Measurements from ENCODE around the gene C2orf74.

C2orf74 gene

DNA sequence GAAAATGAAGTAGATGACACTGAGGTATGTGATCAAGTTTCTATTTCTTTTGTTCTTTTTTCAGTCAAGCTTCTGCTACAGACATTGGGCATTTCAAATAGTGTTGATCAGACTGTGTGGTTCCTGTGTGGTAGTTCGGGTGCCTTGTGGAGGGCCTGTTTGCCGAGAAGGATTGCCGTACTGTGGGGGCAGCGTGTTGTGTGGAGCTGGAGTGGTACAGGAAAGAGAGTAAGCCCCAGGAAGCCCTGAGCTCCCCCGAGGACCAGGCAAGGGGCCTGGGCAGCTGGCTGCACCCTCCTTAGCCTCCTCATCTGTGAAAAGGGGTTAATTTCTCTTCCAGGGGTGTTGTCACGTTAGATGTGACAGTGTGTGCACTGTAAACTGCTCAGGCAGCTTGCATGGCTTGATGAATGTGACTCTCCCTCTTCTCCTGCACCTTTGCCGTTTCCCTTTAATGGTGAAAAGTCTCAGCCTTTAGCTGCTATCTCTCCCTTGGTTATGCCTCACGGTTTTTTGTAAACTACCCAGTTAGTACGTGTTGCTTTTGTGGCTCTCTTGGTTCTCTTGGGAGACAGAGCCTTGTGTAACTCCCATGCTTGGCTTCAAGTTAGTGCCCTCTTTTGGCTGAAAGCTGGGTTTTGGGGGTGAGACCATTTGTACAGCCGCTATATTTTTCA, 19.5 kb downstream of the C2orf74 start:
- TF ChIP-seq GATA2 (IDR thresholded peaks at IDR 0.05; ENCODE audit: low read depth, low read length), result no peak
- no peak for TF ChIP-seq GATA3 (IDR thresholded peaks at IDR 0.05; ENCODE audit: low read depth, low read length)

DNA sequence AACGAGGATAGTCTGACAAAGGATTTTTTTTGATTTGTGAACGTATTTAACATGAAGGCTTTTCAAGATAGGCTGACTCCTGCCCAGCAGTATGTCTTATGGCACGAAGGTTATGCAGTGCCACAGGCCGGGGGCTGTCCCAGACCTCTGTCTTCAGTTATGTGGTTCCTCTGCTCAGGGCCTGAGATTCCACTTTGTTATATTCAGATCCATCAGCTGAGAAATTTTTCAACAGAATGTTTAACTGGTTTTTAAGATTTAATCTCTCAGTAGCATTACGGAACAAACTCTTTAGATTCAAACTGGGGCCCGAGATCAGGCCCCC, 20.0 kb downstream of the C2orf74 start:
- TF ChIP-seq GATA2 (IDR thresholded peaks at IDR 0.05; ENCODE audit: low read depth, low read length) (no peak), GATA3 (IDR thresholded peaks at IDR 0.05; ENCODE audit: low read depth, low read length) (no peak)

GRCh38 chr2:61183795-61184194, 21.8 kb downstream of the C2orf74 start:
- TF ChIP-seq GATA2 (IDR thresholded peaks at IDR 0.05; ENCODE audit: low read depth, low read length), result no peak
- no peak for TF ChIP-seq GATA3 (IDR thresholded peaks at IDR 0.05; ENCODE audit: low read depth, low read length)

- TF ChIP-seq GATA2 (IDR thresholded peaks at IDR 0.05; ENCODE audit: low read depth, low read length), result no peak
- TF ChIP-seq GATA3 (IDR thresholded peaks at IDR 0.05; ENCODE audit: low read depth, low read length), result no peak
Measured at GRCh38 chr2:61184263-61184662, 22.3 kb downstream of the C2orf74 start.

DNA sequence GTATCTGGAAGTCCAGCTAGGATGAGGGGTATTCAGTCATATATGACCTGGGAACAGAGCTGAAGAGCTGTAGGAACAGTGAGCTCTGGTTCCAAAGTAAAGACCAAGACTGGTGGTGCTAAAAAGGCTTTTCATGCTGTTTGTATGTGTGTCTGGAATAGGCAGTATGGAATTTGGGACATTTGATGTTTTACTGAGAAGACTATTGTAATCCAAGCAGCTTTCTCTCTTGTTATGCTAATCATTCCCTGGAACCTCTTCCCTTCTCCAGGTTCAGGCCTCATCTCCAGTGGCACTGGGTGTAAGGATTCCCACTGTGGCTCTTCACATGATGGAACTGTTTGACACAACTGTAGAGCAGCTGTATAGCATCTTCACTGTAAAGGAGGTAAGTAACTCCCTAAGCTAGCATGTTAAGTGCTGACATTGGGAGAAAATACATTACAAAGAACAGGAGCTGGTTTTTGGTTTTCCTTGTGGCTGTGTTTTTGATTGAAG, 23.3 kb downstream of the C2orf74 start:
- TF ChIP-seq GATA3 (IDR thresholded peaks at IDR 0.05; ENCODE audit: low read depth, low read length) (no peak), GATA2 (IDR thresholded peaks at IDR 0.05; ENCODE audit: low read depth, low read length) (no peak)

- no peak for TF ChIP-seq GATA3 (IDR thresholded peaks at IDR 0.05; ENCODE audit: low read depth, low read length)
- TF ChIP-seq GATA2 (IDR thresholded peaks at IDR 0.05; ENCODE audit: low read depth, low read length), result no peak
Measured at GRCh38 chr2:61187085-61187484, 25.1 kb downstream of the C2orf74 start.

DNA sequence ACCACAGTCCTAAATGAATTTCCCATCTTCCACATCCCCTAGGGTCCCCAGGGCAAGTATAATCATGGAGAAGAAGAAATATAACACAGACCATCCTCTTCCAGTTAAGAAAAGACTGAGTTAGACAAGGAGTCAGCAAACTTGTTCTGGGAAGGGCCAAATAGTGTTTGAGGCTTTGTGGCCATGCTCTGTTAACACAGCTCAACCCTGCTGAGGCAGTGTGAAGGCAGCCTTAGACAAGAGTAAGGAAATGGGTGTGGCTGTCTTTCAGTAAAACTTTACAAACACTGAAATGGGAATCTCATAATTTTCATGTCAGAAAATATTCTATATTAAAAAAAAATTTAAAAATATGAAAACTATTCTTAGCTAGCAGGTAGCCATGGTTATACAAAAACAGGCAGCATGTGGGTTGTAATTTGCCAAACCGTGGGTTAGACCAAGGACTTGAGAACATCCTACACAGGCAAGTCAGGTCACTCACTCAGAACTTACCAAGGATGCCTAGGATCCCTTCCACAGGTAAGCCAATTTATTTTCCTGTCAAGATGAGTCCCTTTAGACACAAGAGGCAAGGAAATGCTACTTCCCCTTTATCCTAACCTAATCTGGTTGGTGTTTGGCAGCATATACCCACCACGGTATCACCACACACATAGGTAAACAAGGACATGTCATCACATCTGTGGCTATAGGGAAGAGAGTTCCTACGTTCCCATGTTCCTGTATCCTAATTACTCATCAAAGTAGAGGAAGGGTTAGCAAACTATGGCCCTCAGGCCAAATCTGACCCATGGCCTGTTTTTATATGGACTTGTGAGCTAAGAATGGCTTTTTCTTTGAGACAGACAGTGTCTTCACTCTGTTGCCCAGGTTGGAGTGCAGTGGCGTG, 31.9 kb downstream of the C2orf74 start:
- no peak for TF ChIP-seq GATA3 (IDR thresholded peaks at IDR 0.05; ENCODE audit: low read depth, low read length)
- TF ChIP-seq GATA2 (IDR thresholded peaks at IDR 0.05; ENCODE audit: low read depth, low read length), result no peak

- TF ChIP-seq GATA2 (IDR thresholded peaks at IDR 0.05; ENCODE audit: low read depth, low read length), result no peak
- no peak for TF ChIP-seq GATA3 (IDR thresholded peaks at IDR 0.05; ENCODE audit: low read depth, low read length)
Measured at GRCh38 chr2:61196671-61197070, 34.7 kb downstream of the C2orf74 start.

DNA sequence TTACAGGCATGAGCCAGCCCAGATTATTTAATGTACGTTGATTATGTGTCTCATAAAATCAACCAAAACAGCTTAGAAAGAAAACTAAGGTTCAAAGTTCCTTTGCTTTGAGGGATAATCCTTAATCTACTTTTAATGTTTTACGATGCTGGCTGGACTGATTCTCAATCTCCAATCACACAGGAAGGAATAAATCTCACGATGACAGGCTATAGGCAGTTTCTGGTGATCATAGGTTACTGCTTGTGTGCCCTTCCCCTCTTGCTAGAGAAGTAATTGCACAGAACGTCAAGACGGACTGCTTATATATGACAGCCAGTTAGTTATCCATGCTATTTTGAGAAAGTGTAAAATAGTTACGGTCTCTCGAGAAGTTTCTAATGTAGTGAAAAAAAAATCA, 43.1 kb downstream of the C2orf74 start:
- TF ChIP-seq GATA2 (IDR thresholded peaks at IDR 0.05; ENCODE audit: low read depth, low read length) (no peak), GATA3 (IDR thresholded peaks at IDR 0.05; ENCODE audit: low read depth, low read length) (no peak)

DNA sequence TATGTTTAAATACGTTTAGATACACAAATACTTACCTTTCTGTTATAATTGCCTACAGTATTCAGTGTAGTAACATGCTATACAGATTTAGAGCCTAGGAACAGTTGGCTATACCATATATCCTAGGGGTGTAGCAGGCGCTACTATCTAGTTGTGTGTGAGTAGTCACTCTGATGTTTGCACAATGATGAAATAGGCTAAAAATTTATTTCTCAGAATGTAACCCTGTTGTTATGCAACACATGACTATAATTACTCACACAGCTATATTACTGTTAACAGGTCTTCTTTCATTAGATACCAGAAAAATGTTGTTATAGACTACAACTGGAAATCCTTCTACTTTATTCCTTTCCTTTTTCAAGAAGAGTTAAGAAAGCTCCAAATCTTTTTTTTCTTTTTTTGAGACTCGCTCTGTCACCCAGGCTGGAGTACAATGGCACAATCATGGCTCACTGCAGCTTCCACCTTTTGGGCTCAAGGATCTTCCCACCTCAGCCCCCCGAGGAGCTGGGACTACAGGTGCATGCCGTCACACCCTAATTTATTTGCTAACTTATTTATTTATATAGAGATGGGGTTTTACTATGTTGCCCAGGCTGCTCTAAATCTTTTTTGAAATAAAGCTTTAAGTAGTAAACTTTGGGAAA, 48.5 kb downstream of the C2orf74 start:
- no peak for TF ChIP-seq GATA2 (IDR thresholded peaks at IDR 0.05; ENCODE audit: low read depth, low read length)
- TF ChIP-seq GATA3 (IDR thresholded peaks at IDR 0.05; ENCODE audit: low read depth, low read length), result no peak

GRCh38 chr2:61214171-61214570, 52.2 kb downstream of the C2orf74 start:
- TF ChIP-seq GATA3 (IDR thresholded peaks at IDR 0.05; ENCODE audit: low read depth, low read length) (no peak), GATA2 (IDR thresholded peaks at IDR 0.05; ENCODE audit: low read depth, low read length) (no peak)
